HG02678 (cell line): ENCODE data around the gene ADD1.
A peak's percentile ranks its signal among the peaks of the same experiment; 100 is the strongest.
"Not testable (repeated sequence)": the region's sequence is repeated elsewhere in the genome, so short reads cannot be mapped to it uniquely, and the experiment has no call there.

ENCODE experiments used
- ATAC-seq: cut with Tn5 transposase; IDR thresholded peaks from one replicate; pipeline ENCODE4 v1.9.1; 2021; ENCODE audit warnings: mild to moderate bottlenecking, moderate library complexity; ENCODE audit not compliant: unreplicated experiment

Gene ADD1

GRCh38 chr4:2932321-2932950 is 88.8 kb downstream of the ADD1 start:
- no peak for ATAC-seq

GRCh38 chr4:2932951-2933565 is 89.4 kb downstream of the ADD1 start:
- no peak for ATAC-seq

GRCh38 chr4:2933566-2934076 is 90.0 kb downstream of the ADD1 start:
- no peak for ATAC-seq

GRCh38 chr4:2934077-2934812 is 90.6 kb downstream of the ADD1 start:
- ATAC-seq: no peak

- peak; percentile 54 for ATAC-seq
These were observed 91.4 kb downstream of the ADD1 start for GRCh38 chr4:2934813-2935761.

- ATAC-seq: no peak
These were observed 92.4 kb downstream of the ADD1 start for GRCh38 chr4:2935762-2936743.

GRCh38 chr4:2936773-2937145 is 93.1 kb downstream of the ADD1 start:
- ATAC-seq: no peak

GRCh38 chr4:2937146-2937857 is 93.7 kb downstream of the ADD1 start:
- no peak for ATAC-seq

GRCh38 chr4:2937986-2938385 is 94.3 kb downstream of the ADD1 start:
- ATAC-seq: no peak

- not testable (repeated sequence) for ATAC-seq
These were observed 94.8 kb downstream of the ADD1 start for GRCh38 chr4:2938411-2938810.

- no peak for ATAC-seq
These were observed 95.3 kb downstream of the ADD1 start for GRCh38 chr4:2938906-2939305.

- ATAC-seq: no peak
These were observed 96.0 kb downstream of the ADD1 start for GRCh38 chr4:2939383-2940243.

- ATAC-seq: no peak
These were observed 96.9 kb downstream of the ADD1 start for GRCh38 chr4:2940267-2941137.

- no peak for ATAC-seq
These were observed 97.7 kb downstream of the ADD1 start for GRCh38 chr4:2941138-2942036.

- no peak for ATAC-seq
These were observed 98.4 kb downstream of the ADD1 start for GRCh38 chr4:2942037-2942531.
